DND-41 (cell line): ENCODE results near the gene CYB5R2.

Source experiments
- EZH2 ChIP-seq: IDR thresholded peaks from 3 replicates; pipeline ENCODE4 v1.6.1; 2012; ENCODE audit warnings: borderline replicate concordance, low read depth, mild to moderate bottlenecking, moderate library complexity, low read length, inconsistent platforms; ENCODE audit not compliant: severe bottlenecking
- TF ChIP-seq, protein P1 (sequence below): IDR thresholded peaks from 2 replicates; pipeline ENCODE4 v1.5.1; 2012; ENCODE audit warnings: borderline replicate concordance, low read length, moderate library complexity, mild to moderate bottlenecking; ENCODE audit not compliant: poor library complexity, severe bottlenecking; ENCODE audit errors: extremely low read depth

DNA sequence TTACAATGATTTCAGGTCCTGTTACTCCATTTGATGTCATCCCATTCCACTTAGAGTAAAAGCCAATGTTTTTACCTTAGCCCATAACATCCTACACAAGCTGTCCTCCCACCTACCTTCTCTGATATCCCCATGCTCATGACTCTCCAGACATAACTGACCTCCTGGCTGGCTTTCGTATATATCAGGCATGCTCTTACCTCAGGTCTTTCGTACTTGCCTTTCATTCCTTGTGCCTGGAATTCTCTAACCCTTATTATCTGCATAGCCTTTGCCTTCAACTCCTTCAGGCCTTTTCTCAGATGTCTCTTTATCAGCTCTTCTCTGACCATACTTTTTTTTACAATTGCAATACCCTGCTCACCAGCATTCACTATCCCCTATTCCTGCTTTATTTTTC, 10.3 kb upstream of the CYB5R2 start:
- no peak for TF ChIP-seq EZH2
- TF ChIP-seq, protein P1, sequence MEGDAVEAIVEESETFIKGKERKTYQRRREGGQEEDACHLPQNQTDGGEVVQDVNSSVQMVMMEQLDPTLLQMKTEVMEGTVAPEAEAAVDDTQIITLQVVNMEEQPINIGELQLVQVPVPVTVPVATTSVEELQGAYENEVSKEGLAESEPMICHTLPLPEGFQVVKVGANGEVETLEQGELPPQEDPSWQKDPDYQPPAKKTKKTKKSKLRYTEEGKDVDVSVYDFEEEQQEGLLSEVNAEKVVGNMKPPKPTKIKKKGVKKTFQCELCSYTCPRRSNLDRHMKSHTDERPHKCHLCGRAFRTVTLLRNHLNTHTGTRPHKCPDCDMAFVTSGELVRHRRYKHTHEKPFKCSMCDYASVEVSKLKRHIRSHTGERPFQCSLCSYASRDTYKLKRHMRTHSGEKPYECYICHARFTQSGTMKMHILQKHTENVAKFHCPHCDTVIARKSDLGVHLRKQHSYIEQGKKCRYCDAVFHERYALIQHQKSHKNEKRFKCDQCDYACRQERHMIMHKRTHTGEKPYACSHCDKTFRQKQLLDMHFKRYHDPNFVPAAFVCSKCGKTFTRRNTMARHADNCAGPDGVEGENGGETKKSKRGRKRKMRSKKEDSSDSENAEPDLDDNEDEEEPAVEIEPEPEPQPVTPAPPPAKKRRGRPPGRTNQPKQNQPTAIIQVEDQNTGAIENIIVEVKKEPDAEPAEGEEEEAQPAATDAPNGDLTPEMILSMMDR, result no peak
